ENCODE measurements around the gene CPNE2.

GRCh38 chr16:57141822-57142631 lies 49.6 kb downstream of the CPNE2 start:
- TF ChIP-seq POLR2A (IDR thresholded peaks at IDR 0.05), result no peak
- TF ChIP-seq CTCF (IDR thresholded peaks at IDR 0.05), result no peak

Data from lower leg skin (tissue), 3 donors.